ENCODE data around the gene GOPC.

GOPC gene

GRCh38 chr6:117595099-117595923, 7.0 kb downstream of the GOPC start:
- no peak for DNase-seq (ENCODE audit: low read depth, low spot score)

- DNase-seq (ENCODE audit: low read depth, low spot score) = no peak
Observed at GRCh38 chr6:117592983-117593759, 9.1 kb downstream of the GOPC start.

DNA sequence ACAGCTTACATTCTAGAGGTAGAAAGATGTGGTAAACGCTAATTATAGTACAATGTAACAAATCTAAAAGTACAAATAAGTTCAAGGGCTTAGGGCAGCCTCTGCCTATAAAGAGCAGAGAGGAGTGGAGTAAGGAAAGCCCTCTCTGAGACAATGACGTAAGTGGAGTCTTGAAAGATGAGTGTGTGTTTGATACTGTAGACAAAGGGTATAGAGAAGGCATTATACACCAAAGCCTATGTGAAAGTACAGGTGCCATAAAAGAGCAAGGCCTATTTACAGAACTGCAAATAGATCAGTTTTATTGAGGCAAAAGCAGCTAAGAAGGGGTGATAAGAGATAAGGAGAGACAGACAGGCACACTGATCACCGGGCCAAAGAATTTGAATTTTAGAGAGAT, 10.9 kb downstream of the GOPC start:
- DNase-seq (ENCODE audit: low read depth, low spot score) = no peak

DNA sequence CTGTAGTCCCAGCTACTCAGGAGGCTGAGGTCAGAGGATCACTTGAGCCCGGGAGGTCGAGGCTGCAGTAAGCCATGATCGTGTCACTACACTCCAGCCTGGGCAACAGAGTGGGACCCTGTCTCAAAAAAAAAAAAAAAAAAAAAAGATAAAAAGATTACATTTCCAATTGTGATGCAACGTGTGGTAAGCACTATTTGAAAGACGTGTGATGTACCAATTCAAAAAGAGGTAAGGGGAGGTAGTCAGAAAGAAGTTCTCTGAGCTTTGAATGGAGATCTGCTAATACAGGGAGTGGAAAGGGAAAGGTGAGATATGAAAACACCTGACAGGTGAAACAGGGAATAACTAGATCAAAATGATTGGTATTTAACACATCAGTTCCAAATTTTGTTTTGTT, 11.9 kb downstream of the GOPC start:
- no peak for DNase-seq (ENCODE audit: low read depth, low spot score)

DNA sequence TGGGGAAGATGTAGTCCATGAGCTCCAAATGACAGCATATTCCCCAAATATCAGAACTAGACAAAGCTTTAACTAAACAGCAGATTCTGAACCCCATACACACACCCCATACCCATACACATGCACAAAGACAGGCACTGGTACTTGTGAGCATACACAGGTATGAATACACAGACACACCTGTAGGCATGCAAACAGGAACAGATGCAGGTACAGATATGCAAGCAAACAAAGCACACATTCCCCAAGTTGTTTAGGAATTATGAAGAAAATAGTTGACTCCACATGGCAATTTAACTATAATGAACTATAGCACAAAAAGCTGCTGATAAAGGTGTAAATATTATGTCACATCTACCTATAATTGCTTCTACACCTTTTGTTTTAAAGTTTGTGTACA, 16.7 kb downstream of the GOPC start:
- DNase-seq (ENCODE audit: low read depth, low spot score) = no peak

- DNase-seq (ENCODE audit: low read depth, low spot score) = no peak
Observed at GRCh38 chr6:117574198-117574597, 28.1 kb downstream of the GOPC start.

DNA sequence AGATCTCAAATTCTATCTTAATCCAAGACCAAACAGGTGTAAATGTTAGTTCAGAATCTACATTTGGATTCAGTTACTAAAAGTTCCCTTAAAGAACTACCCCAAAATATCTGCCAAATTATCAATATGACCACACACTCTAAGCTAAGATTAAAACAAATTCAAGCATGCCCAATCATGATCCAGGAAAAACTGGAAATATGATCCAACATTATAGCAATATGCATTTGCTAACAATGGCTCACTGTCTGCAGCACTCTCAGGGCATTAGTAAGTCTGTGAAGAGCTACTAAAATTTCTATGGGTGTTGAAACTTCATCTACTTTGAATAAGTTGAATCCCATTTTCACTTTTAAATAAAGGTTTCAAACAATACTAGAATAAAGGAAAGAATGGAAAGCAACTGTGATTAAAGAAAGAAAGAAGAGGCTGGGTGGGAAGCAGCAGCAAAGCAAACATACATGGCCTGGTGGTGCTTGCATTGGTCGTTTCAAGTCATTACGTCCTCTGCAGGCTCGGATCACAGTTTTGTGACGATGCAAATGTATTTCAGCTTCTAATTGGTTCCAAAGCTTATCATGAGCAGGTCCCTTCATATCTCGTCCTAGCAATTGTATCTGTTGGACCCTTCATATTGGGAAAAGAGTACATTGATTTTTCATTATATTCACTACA, 29.2 kb downstream of the GOPC start:
- no peak for DNase-seq (ENCODE audit: low read depth, low spot score)

DNA sequence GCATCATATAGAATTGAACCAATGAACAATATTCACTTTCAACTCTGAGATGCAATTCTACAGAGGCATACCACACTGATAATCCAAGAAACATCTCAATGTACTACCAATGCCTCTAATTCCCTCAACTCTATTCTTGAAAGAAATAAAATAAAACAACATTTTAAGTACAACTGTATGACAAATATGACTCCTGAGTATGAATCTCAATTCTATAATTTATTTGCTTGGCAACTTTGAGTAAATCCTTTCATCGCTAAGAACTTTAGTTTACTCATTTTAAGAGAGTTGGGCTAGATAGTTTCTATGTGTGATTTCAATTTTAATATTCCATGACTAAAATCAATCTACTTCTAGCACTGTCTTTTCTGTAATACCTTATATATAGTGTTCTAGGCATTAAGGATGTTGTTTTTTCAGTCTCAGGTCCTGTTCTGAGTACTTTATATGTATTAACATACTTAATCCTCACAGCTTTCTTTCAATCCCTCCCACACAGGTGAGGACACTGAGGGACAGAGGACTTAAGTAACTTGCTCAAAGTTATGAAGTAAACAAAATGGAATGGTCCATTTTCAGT, 33.4 kb downstream of the GOPC start:
- DNase-seq (ENCODE audit: low read depth, low spot score) = no peak

DNA sequence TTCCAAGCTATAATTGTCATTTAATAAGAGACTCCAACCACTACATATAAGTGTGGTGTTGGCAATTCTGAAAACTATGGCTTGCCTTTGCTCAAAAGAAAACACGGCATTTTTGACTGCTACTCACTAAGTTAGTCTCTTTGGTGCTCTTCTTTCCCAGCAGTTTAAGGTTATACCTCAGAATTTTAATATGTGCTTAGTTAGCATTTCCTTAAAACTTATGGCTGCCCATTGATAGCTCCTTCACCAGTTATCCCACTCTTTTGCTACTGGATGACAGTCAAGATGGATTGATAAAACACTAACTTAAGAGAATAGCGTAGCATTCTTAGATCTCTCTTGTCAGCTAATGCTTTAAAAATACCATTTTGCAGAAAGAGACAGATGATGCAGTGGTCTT, 34.1 kb downstream of the GOPC start:
- no peak for DNase-seq (ENCODE audit: low read depth, low spot score)

GRCh38 chr6:117564681-117565080, 37.6 kb downstream of the GOPC start:
- DNase-seq (ENCODE audit: low read depth, low spot score) = no peak

GRCh38 chr6:117561128-117561527, 41.2 kb downstream of the GOPC start:
- DNase-seq (ENCODE audit: low read depth, low spot score) = no peak

GRCh38 chr6:117559299-117559698, 43.0 kb downstream of the GOPC start:
- no peak for DNase-seq (ENCODE audit: low read depth, low spot score)

- DNase-seq (ENCODE audit: low read depth, low spot score) = no peak
Observed at GRCh38 chr6:117558818-117559217, 43.5 kb downstream of the GOPC start.

DNA sequence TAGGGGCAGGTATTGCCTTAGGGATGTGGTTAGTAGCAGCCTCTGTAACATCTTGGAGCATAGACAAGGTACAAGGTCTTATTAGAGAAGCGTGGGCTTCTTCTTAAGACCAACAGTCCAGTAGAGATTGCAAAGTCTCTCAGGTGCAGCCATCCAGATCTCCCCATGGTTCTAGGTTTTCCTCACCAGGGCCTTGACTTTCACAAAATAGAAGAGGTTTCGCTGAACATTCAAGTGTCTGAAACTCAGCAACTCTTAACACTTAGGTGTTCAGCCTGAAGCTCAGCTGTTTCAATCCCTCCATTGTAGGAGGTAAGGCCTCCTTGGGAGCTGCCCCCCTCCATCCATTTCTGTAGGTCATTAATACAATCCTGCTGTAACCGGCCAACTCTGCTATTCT, 44.4 kb downstream of the GOPC start:
- DNase-seq (ENCODE audit: low read depth, low spot score) = no peak

GRCh38 chr6:117555882-117556498, 46.3 kb downstream of the GOPC start:
- DNase-seq (ENCODE audit: low read depth, low spot score) = no peak

- no peak for DNase-seq (ENCODE audit: low read depth, low spot score)
Observed at GRCh38 chr6:117555262-117555849, 47.0 kb downstream of the GOPC start.

GRCh38 chr6:117553142-117553541, 49.2 kb downstream of the GOPC start:
- DNase-seq (ENCODE audit: low read depth, low spot score) = no peak

GRCh38 chr6:117552618-117553017, 49.7 kb downstream of the GOPC start:
- no peak for DNase-seq (ENCODE audit: low read depth, low spot score)

GRCh38 chr6:117550618-117551242, 51.6 kb downstream of the GOPC start:
- no peak for DNase-seq (ENCODE audit: low read depth, low spot score)

DNA sequence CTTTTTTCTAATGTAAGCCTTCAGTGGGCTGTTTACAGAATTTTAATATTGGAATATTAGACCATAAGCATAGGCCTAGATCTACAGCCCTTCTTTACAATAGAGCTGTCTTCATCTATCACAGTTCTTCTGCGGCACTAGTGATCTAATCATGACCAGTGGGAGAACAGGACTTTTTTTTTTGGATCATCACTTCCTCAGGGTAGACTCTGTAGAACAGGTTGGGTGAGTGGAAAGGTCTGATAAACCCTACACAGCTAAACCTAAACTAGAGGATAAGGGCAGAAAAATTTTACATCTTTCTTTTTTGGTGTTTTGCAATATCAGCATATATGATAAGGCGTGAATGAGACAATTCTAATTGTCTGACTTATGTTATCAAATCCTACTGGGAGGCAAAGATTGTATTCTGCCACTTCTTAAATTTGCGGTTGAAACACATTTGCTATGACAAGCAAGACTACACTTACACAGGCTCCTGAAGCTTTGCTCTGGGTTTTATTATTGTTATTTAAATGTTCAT, 52.2 kb downstream of the GOPC start:
- no peak for DNase-seq (ENCODE audit: low read depth, low spot score)

- DNase-seq (ENCODE audit: low read depth, low spot score) = no peak
Observed at GRCh38 chr6:117549611-117550010, 52.7 kb downstream of the GOPC start.
